Keratinocyte (primary cell): ENCODE measurements around the gene CCDC167. TPM values are rescaled to one million over a fixed set of nuclear protein-coding genes. Genes with fewer than 3 reads are reported as not detected.

Source experiments
- DNase-seq: peaks from one replicate; pipeline ENCODE4 v3.0.0-alpha.2; 2011; ENCODE audit warnings: low read depth, missing footprints, low spot score
- FAIRE-seq: peaks from 2 replicates; lab custom pipeline; 2011; peaks lifted over from hg19 to GRCh38; lab: Jason Lieb, UNC
- H2AFZ ChIP-seq: 2 replicates; pipeline ENCODE4 v1.6.0; 2012; ENCODE audit warnings: low read length, control low read depth, inconsistent platforms; ENCODE audit not compliant: control insufficient read depth
- H3K27ac ChIP-seq: 2 replicates; pipeline ENCODE4 v1.5.1; 2011; ENCODE audit warnings: low read length; ENCODE audit not compliant: control insufficient read depth, insufficient read depth
- H3K27me3 ChIP-seq: 3 replicates; pipeline ENCODE4 v1.6.0; 2011; ENCODE audit warnings: low read length; ENCODE audit not compliant: control insufficient read depth, insufficient read depth; ENCODE audit errors: extremely low read depth
- H3K36me3 ChIP-seq, 2 experiments: 2 replicates in 1 of 2; 3 replicates in 1 of 2; pipeline ENCODE4 v1.5.1; 2011; ENCODE audit warnings: low read length in 2 of 2, mild to moderate bottlenecking in 1 of 2; ENCODE audit not compliant: control insufficient read depth in 2 of 2, insufficient read depth in 2 of 2; ENCODE audit errors: extremely low read depth in 1 of 2
- H3K4me1 ChIP-seq: 3 replicates; pipeline ENCODE4 v1.5.1; 2011; ENCODE audit warnings: low read length; ENCODE audit not compliant: control insufficient read depth, insufficient read depth; ENCODE audit errors: extremely low read depth
- H3K4me2 ChIP-seq: 3 replicates; pipeline ENCODE4 v1.6.0; 2011; ENCODE audit warnings: low read depth, low read length; ENCODE audit not compliant: control insufficient read depth, insufficient read depth; ENCODE audit errors: extremely low read depth
- H3K4me3 ChIP-seq, 3 experiments: fragments of 200-600 bp in 1 of 3; sonication (generic) in 1 of 3; 2 replicates in 2 of 3; 3 replicates in 1 of 3; pipeline ENCODE4 v1.5.1; 2011 to 2016; ENCODE audit warnings: low read length in 3 of 3, mild to moderate bottlenecking in 3 of 3, control low read depth in 2 of 3, inconsistent platforms in 1 of 3, low read depth in 1 of 3, mixed read lengths in 1 of 3, mixed run types in 1 of 3, moderate library complexity in 1 of 3; ENCODE audit not compliant: control insufficient read depth in 2 of 3, insufficient read depth in 2 of 3; ENCODE audit errors: extremely low read depth in 1 of 3
- H3K79me2 ChIP-seq: 2 replicates; pipeline ENCODE4 v1.6.0; 2012; ENCODE audit warnings: low read length; ENCODE audit not compliant: control insufficient read depth, insufficient read depth
- H3K9ac ChIP-seq: 3 replicates; pipeline ENCODE4 v1.6.0; 2011; ENCODE audit warnings: low read length; ENCODE audit not compliant: control insufficient read depth, insufficient read depth; ENCODE audit errors: extremely low read depth
- H3K9me1 ChIP-seq: 3 replicates; pipeline ENCODE4 v1.6.0; 2011; ENCODE audit warnings: low read length; ENCODE audit not compliant: control insufficient read depth, insufficient read depth; ENCODE audit errors: extremely low read depth
- H3K9me3 ChIP-seq: 2 replicates; pipeline ENCODE4 v1.5.1; 2012; ENCODE audit warnings: low read depth, low read length; ENCODE audit not compliant: control insufficient read depth
- H4K20me1 ChIP-seq: 3 replicates; pipeline ENCODE4 v1.6.0; 2011; ENCODE audit warnings: low read length; ENCODE audit not compliant: control insufficient read depth, insufficient read depth; ENCODE audit errors: extremely low read depth
- EZH2 ChIP-seq: IDR thresholded peaks from one replicate; pipeline ENCODE4 v1.6.1; 2012; ENCODE audit warnings: inconsistent platforms, mild to moderate bottlenecking, low read length, moderate library complexity
- dilution Hi-C: fragments of 300-500 bp; cut with MboI; formaldehyde crosslinking; loops from one replicate; pipeline ENCODE4 v1.7.0; 2020; ENCODE audit warnings: low sequenced_read_pairs; ENCODE audit not compliant: extremely low pct_ligation_motif_present
- polyA plus RNA-seq, 5 experiments: library from polyadenylated mRNA; depleted of rRNA in 3 of 5; stranded (reverse) in 3 of 5; stranded (forward) in 1 of 5; unstranded in 1 of 5; fragments of >200 nt; gene quantifications; 1 replicate in 1 of 5; 2 replicates in 3 of 5; 3 replicates in 1 of 5; pipeline versions ENCODE4 v1.2.1 to v1.2.3, GENCODE V29; 2011 to 2012; ENCODE audit warnings: missing spikeins in 2 of 5, low read depth in 1 of 5, low replicate concordance in 1 of 5
- TF ChIP-seq, protein P1 (sequence below), 3 experiments: IDR thresholded peaks in 1 of 3; conservative IDR thresholded peaks in 1 of 3; optimal IDR thresholded peaks in 1 of 3; 2 replicates in 2 of 3; 3 replicates in 1 of 3; pipeline versions ENCODE3 to v1.5.1; 2011; ENCODE audit warnings: low read length in 3 of 3, mild to moderate bottlenecking in 3 of 3, moderate library complexity in 2 of 3, control low read depth in 1 of 3, inconsistent platforms in 1 of 3; ENCODE audit not compliant: insufficient read depth in 2 of 3; ENCODE audit errors: extremely low read depth in 1 of 3

Gene CCDC167
- polyA plus RNA-seq, 1 donor (not counting 4 experiments of a cell fraction or from before 2014, with no cell fraction given): 39.8 TPM

GRCh38 chr6:37514837-37515236 lies 15.1 kb upstream of the CCDC167 start:
- no peaks in the 10 kb centered on the region for H3K36me3 ChIP-seq
- H3K27ac ChIP-seq: no peak overlapping the region
- H3K4me2 ChIP-seq: peak overlapping the region; percentile 45
- H3K27me3 ChIP-seq: peaks cover 11% of the 10 kb centered on the region
- H4K20me1 ChIP-seq: no peaks in the 10 kb centered on the region
- no peaks in the 10 kb centered on the region for H3K9me3 ChIP-seq
- H3K79me2 ChIP-seq: no peaks in the 10 kb centered on the region
- FAIRE-seq (no peak), DNase-seq (no peak)
- H3K9ac ChIP-seq: no peak overlapping the region
- TF ChIP-seq, protein P1, sequence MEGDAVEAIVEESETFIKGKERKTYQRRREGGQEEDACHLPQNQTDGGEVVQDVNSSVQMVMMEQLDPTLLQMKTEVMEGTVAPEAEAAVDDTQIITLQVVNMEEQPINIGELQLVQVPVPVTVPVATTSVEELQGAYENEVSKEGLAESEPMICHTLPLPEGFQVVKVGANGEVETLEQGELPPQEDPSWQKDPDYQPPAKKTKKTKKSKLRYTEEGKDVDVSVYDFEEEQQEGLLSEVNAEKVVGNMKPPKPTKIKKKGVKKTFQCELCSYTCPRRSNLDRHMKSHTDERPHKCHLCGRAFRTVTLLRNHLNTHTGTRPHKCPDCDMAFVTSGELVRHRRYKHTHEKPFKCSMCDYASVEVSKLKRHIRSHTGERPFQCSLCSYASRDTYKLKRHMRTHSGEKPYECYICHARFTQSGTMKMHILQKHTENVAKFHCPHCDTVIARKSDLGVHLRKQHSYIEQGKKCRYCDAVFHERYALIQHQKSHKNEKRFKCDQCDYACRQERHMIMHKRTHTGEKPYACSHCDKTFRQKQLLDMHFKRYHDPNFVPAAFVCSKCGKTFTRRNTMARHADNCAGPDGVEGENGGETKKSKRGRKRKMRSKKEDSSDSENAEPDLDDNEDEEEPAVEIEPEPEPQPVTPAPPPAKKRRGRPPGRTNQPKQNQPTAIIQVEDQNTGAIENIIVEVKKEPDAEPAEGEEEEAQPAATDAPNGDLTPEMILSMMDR (optimal IDR thresholded peaks at IDR 0.05 in 1 of 3, IDR thresholded peaks at IDR 0.05 in 1 of 3, conservative IDR thresholded peaks at IDR 0.05 in 1 of 3; ENCODE audit: extremely low read depth in 1 of 3, insufficient read depth in 2 of 3, low read length in 3 of 3): no peak
- TF ChIP-seq EZH2: no peak
- dilution Hi-C loops: no loop called here
- peaks cover 13% of the 10 kb centered on the region for H3K4me1 ChIP-seq
- no peak overlapping the region for H2AFZ ChIP-seq
- no peak overlapping the region for H3K4me3 ChIP-seq
- no peaks in the 10 kb centered on the region for H3K9me1 ChIP-seq

DNA sequence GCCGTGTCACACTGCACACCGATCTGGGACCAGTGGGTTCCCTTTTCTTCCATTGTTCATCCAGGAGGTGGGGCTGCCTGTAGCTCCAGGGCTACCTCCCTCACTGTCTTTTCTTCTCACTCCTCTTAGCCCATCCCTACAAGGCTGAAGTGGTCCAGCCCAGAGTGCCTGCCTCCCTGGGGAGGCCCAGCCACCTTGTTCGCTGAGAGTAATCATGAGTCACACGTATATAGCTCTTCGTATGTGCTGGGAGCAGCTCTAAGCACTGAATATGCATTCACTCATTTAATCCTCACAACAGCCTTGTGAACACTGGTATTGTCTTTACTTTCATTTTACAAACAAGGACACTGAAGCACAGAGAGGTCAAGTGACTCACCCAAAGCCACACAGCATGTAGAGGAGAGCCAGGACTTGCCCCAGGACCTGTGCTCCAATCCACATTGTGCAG lies 14.7 kb upstream of the CCDC167 start:
- H3K4me3 ChIP-seq: no peak overlapping the region
- no peaks in the 10 kb centered on the region for H3K9me1 ChIP-seq
- H4K20me1 ChIP-seq: no peaks in the 10 kb centered on the region
- H2AFZ ChIP-seq: no peak overlapping the region
- H3K9me3 ChIP-seq: no peaks in the 10 kb centered on the region
- peaks cover 11% of the 10 kb centered on the region for H3K27me3 ChIP-seq
- H3K4me2 ChIP-seq: peak overlapping the region; percentile 45
- DNase-seq: peak; percentile 36
- H3K9ac ChIP-seq: no peak overlapping the region
- H3K27ac ChIP-seq: no peak overlapping the region
- TF ChIP-seq, protein P1 (optimal IDR thresholded peaks at IDR 0.05 in 1 of 3, IDR thresholded peaks at IDR 0.05 in 1 of 3, conservative IDR thresholded peaks at IDR 0.05 in 1 of 3; ENCODE audit: extremely low read depth in 1 of 3, insufficient read depth in 2 of 3, low read length in 3 of 3): no peak
- TF ChIP-seq EZH2: no peak
- H3K36me3 ChIP-seq: no peaks in the 10 kb centered on the region
- H3K4me1 ChIP-seq: peaks cover 13% of the 10 kb centered on the region
- peak; percentile 72 for FAIRE-seq
- dilution Hi-C loops: no loop called here
- H3K79me2 ChIP-seq: no peaks in the 10 kb centered on the region
